HG02973 (cell line): ENCODE data around the gene RNASEL.
"Not testable (repeated sequence)": the region's sequence is repeated elsewhere in the genome, so short reads cannot be mapped to it uniquely, and the experiment has no call there.

Source experiments
- ATAC-seq: cut with Tn5 transposase; IDR thresholded peaks from one replicate; pipeline ENCODE4 v1.9.1; 2021; ENCODE audit warnings: moderate library complexity; ENCODE audit not compliant: unreplicated experiment

The RNASEL gene, protein sequence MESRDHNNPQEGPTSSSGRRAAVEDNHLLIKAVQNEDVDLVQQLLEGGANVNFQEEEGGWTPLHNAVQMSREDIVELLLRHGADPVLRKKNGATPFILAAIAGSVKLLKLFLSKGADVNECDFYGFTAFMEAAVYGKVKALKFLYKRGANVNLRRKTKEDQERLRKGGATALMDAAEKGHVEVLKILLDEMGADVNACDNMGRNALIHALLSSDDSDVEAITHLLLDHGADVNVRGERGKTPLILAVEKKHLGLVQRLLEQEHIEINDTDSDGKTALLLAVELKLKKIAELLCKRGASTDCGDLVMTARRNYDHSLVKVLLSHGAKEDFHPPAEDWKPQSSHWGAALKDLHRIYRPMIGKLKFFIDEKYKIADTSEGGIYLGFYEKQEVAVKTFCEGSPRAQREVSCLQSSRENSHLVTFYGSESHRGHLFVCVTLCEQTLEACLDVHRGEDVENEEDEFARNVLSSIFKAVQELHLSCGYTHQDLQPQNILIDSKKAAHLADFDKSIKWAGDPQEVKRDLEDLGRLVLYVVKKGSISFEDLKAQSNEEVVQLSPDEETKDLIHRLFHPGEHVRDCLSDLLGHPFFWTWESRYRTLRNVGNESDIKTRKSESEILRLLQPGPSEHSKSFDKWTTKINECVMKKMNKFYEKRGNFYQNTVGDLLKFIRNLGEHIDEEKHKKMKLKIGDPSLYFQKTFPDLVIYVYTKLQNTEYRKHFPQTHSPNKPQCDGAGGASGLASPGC

DNA sequence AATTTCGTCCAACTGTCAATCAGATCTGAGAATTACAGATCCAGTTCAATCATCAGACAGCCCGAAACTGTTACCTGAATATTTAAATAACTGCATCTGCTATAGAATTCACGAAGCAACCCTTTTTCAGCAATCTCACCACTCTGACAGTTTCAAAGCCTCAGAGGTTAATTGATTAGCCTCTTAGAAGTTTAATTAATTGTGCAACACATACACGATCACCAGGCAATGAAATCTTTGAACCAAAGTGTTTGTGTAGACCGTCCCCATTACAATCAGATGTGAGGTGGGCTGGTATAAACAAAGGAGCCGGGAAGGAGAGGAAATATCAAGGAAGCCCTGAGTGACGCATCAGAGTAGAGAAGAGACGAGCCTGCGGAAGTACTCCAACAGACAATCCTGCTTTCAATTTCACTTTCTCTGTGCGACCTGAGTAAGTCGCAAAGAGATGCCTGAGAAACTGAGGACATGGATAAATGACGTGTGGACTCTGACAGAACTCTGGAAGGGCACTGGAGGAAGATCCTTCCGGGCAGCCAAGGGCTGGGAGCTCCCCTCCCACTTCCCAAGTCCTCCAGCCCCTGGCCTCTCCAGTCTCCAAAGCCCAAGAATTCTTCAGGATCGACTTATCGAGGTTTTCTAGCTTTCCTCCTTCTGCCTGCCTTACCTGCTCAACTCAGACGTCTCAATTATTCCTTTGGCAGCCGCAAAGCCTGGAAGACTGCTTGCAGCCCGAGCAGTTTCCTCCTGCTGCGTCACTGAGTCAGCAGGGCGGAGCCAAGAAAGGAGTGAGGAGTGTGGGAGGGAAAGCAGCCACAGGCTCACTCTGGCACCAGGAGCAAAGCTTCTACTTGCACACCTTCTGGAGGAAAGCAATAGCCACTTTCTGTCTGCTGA, at the start of gene RNASEL:
Gene RNASEL (minus strand): TSS at position 757 of the 897 bp plus-strand sequence. CDS start 2,450 bp downstream, outside the sequence.
- peak; percentile 79 for ATAC-seq

DNA sequence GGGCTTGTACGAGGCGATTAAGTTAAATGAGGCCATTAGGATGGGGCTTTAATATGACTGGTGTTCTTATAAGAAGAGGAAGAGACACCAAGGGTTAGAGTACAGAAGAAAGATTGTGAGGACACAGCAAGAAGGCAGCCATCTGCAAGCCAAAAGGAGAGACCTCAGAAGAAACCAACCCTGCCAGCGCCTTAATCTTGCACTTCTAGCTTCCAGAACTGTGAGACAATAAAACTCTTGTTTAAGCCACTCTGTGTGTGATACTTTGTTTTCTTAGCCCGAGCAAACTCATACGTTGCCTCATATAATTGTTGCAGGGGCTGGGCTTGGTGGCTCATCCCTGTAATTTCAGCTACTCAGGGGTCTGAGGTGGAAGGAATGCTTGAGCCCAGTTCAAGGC, 48.7 kb upstream of the RNASEL start:
- ATAC-seq = no peak

DNA sequence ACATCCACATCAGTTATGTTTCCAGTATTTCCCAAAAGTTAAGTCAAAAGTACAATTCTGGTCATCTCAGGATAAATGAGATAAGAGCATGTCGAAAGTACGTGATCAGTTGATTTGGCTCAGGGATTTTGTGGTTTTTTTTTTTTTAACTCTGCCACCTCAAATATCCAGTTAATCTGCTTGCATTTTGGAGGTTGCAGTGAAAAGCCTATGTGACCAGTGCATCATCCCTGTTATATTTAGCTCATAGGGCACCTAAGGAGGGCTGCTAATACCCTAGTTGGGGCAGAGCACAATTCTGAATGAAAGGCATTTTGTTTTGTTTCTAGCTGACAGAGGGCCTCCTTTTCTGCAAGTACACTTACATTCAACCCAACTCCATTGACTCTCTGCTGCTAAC, 46.8 kb upstream of the RNASEL start:
- ATAC-seq = no peak

DNA sequence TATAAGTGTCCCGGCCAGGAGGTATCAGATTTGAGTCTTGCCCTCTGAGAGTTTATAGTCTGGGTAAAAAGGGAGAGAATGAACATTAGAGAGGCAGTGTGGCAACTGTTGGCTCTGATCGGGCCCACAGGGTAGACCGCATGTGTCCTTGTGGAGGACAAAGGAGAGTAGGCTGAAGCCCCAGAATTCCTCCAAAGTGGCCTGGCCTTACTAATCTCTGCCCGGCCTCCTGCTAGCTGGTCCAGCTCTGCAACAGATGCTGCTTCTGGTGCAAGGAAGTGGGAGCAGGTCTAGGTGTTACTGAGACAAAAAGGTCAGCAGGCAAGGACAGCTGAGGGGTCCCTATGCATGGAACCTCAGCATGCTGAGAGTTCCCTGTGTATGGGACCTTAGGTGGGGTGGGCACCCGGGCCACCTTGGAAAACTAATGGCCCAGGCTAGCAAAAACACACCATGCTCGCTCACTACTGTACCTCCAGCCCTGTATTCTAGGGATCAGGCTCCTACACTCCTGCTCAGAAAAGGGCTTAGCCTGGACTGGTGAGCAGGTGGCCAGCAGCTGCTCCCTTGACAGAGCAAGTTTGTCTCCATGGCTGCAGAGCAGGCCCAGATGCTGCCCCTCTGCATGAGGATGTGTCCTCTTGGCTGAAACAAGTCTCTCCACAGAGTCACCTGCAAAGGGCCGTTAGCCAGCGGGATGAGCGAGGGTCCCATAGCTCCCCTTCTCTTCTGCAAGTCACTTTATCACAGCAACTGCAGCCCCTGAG, 45.4 kb upstream of the RNASEL start:
- no peak for ATAC-seq

DNA sequence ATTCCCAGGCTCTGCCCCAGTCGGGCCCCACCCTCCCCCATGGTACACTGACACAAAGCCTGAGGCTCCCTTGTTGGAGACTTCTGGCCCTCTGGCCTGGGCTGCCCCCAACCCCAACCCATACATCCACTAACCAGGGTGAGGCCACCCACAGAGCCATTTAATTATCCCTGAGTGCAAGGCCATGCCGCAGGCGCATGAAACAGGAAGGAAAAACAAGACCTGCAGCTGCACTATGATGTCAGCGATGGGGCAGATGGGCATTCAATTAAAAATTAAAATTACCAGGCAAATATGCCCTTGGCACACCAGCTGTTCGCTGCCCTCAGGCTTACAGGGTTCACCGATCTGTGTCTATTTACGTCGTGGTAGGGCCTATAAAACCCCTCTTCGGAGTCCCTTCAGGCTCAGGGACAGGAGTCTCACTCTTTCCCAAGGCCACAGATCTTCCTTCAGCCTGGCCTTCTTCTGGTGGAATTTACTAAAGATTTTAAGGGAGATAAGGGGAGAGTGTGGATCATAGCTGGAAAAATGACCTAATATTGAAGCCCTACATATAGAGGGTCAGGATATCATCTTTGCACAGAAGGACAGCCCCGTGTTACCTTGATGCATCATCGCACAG, 44.7 kb upstream of the RNASEL start:
- no peak for ATAC-seq

DNA sequence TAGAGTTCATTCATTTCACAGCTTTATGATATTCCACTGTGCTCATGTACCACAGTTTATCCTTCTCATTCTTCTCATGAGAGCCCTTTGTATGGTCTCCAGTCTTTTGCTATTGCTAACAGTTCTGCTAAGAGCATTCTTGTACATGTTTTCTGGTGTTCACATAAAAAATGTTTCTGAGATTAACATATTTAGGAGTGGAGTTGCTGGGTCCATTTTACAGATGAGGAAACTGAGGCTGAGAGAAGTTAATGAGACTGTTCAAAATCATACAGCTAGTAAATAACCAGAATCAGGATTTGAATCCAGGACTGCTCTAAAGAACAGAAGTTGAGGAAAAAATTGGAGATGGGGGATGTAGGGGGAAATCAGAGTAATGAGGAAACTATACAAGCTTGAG, 44.0 kb upstream of the RNASEL start:
- no peak for ATAC-seq

DNA sequence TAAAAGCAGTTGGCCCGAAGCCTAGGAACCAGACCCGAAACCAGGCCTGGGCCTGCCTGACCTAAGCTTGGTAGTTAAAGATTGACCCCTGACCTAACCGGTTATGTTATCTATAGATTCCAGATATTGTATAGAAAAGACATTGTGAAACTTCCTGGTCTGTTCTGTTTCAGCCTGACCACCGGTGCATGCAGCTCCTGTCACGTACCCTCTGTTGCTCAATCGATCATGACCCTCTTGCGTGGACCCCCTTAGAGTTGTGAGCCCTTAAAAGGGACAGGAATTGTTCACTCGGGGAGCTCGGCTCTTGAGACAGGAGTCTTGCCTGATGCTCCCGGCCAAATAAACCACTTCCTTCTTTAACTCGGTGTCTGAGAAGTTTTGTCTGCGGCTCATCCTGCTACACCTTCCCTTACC, 43.4 kb upstream of the RNASEL start:
- ATAC-seq = not testable (repeated sequence)

DNA sequence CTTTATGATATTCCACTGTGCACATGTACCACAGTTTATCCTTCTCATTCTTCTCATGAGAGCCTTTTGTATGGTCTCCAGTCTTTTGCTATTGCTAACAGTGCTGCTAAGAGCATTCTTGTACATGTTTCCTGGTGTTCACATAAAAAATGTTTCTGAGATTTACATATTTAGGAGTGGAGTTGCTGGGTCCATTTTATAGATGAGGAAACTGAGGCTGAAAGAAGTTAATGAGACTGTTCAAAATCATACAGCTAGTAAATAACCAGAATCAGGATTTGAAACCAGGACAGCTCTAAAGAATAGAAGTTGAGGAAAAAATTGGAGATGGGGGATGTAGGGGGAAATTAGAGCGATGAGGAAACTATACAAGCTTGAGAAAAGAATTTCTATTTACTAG, 42.9 kb upstream of the RNASEL start:
- no peak for ATAC-seq

DNA sequence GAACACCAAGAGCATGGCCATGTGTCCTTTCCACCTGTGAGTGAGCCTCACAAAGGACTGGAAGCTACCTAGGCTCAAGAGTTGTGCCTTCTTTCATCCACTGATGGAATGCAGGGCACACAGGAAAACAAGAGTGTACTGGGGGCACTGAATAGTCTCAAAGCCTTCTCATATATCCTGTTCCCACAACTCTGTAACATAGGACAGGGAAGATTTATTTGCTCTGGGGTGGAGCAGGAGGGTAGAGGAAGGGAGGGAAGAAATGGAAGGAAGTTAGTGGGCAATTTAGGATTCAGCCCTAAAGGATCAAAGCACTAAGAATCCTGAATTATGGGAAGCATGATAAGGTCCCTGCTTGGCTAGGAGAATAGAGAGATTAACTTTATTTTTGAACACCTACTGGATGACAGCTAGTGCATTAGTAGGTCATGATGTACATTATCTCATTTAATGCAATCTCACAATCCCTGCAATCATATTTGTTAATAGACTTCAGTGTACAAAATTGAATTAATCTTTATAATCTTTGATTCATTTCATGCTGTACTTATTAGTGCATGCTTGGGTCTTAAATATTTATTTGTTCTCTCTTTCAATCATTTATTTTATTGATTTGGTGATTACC, 42.1 kb upstream of the RNASEL start:
- ATAC-seq = no peak

DNA sequence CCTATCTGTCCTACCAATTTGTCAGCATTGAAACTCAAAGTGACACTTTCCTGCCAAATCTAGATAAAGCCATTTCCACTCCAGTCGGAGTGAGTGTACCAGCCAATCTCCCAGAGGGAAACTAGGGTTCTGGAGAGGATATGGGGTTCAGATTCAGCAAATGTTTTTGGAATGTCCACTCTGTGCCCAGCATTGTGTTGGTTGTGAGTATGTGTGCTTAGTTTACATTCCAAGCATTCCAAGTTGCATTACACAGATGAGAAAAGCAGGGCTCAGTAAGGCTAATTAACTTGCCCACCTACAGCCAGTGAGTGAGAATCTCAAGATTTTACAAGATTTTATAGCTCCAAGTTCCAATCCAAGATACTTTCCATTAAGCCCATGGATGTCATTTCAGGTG, 41.5 kb upstream of the RNASEL start:
- ATAC-seq = no peak

DNA sequence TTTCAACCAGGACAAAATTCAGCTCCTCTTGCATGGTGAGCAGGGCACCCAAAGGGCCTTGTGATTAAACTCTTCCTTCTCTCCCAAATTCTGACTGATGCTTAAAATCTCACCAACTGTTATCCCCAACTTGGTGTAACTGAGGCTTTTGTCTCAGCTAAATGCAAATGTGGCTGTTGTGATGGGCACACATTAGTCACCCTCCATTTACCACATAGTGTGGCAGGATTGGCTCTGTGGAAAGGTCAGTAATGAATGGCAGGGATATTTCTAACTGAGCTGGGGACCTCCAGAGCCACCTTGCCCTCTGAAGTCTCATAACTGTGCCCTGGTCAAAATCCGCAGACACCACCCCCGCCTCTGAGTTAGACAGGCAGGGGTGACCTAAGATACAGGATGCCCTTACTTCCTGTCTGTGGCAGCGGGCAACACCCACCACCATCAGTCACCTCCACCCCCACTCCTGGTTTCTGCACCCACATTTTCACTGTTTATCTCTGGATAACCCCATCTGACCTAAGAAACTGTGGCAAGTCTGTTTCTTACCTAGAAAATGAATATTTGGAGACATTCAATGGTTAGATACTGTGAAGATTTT, 40.5 kb upstream of the RNASEL start:
- no peak for ATAC-seq

DNA sequence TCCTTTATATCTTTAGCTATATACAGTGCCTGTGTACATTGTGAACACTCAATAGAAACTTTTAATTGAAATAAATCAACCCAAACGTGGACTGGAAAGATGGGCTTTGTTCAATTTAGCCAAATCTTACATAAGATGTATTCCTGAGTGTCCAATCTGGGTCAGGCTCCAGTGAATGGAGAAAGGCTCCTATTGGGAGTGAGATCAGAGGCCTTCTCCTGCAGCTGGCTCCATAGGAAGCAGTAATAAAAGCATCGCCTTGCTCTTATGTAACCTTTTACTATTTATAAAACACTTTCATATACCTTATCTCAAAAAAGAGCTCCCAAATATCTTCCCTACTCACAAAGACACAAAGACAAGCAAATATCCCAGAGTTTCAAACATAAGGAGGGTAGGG, 40.0 kb upstream of the RNASEL start:
- ATAC-seq = no peak

DNA sequence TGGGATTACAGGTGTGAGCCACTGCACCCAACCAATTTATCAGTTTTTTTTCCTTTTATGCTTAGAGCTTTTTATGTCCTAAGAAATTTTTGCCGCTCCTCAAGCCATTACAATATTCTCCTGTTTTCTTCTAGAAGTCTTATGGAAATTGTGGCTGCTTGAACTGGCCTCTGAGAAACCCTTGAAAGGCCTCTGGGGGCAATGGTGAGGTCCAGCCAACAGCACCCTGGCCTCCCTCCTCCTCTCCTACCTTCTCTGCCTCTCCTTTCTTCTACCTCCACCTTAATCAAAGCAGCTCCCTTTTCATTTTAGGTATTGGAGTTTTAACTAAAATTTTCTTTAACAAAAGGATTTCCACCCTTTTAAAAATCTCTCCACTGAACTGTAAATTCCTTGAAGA, 39.6 kb upstream of the RNASEL start:
- no peak for ATAC-seq

DNA sequence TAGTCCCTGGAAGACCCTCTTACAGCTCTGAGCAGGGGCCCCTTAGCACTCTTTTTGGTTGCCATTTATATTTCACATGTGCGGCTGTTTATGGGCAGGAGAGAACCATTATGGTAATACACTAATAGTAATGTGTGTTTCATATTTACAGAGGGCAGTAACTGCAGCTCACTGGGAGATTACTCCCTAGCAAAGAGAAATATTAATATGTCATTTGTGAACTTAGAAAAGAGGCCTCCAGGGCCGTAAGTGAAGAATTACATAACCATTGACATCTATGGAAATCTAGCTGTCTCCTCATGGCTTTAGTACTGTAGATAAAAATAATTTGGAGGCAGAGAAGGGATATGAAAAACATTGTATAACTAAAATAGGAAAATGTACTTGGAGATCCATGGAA, 38.6 kb upstream of the RNASEL start:
- no peak for ATAC-seq

DNA sequence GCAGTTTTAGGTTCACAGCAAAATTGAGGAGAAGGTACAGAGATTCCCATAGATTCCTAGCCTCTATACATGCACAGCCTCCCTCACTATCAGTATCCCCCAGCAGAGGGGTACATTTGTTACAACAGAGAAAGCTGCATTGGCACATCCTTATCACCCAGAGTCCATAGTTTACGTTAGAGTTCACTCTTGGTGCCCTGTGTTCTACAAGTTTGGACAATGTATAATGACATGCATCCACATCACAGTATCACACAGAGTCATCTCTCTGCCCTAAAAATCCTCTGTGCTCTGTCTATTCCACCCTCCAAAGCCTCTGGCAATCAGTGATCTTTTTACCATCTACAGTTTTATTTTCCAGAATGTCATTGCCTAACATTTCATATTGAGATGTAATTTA, 37.5 kb upstream of the RNASEL start:
- no peak for ATAC-seq

DNA sequence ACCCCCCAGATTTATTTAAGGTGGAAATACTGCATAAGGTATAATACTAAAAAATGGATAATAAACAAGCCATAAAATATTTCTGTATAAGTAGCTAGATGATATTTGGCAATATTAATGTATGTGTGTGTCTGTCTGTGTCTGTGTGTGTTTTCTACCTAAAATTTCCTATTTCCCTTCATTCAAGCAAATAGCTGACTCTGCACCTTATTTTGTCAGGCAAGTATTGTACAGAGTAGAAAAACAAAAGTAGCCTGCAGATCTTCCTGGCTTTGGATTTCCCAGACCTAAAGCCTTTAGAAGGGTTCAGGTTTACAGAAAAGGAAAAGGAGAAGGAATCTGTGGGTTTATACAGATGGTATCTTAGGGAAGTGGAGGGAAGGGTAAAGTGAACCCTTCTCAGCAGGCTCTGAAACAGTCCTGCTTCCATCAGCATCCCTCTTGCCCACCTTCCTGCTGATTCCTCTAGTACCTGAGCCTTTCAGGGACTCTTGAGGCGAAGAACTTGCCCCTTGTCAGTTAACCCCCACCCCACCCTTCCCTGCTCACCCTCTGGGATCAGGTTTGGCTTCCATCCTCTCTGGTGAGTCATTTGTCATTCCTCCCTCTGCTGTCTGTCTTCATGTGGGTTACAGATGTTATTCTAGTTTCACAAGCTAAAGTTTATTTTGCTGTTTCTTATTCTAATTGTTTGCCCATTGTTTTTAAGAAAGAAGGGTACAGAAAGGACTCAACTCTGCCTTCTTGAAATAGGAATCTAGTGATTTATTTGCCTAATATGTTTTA, 36.9 kb upstream of the RNASEL start:
- no peak for ATAC-seq

DNA sequence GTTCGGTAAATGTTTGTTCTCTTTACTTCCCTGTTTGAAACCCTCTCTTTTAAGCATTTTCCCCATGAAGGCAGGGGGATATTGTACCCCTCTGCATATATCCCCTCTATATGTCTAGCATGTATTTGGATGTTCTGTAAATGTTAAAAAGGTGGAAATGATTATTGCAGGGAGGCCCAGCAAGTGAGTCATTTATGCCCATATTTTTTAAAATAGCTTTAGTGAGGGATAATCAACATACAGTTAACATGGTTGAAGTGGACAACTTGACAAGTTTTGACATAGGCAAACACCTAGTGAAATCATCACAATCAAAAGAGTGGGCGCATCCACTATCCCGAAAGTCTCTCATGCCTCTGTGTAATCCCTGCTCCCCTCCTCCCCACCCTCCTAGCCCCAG, 36.0 kb upstream of the RNASEL start:
- no peak for ATAC-seq

DNA sequence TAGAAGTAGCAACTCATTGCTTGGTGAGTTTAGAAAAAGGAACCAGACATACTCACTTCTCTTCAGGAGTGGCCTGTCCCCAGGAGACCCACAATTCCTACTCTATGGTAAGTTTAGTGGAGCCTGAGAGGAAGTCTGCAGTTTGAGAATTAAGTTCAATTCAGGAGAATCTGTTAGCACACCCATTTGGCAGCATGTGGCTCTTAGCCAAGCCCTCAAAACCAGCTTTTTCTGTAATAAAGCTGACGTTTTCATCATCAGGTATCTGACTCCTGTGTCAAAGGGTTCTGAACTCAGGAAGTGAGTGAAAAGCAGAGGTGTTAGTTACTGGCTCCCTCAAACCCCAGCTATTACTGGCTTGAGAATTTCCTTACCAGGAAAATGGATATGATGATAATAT, 35.5 kb upstream of the RNASEL start:
- ATAC-seq = no peak
